ENCODE results near the gene CDH13.

The CDH13 gene

GRCh38 chr16:82628088-82628423 lies 1.3 kb downstream of the CDH13 start:
- no peak for DNase-seq (ENCODE audit: low read depth, low spot score)

GRCh38 chr16:82628711-82629110 lies 1.9 kb downstream of the CDH13 start:
- no peak for DNase-seq (ENCODE audit: low read depth, low spot score)

- no peak for DNase-seq (ENCODE audit: low read depth, low spot score)
Observed at GRCh38 chr16:82629441-82630027, 2.8 kb downstream of the CDH13 start.

- no peak for DNase-seq (ENCODE audit: low read depth, low spot score)
Observed at GRCh38 chr16:82630219-82630618, 3.5 kb downstream of the CDH13 start.

GRCh38 chr16:82630688-82631087 lies 3.9 kb downstream of the CDH13 start:
- no peak for DNase-seq (ENCODE audit: low read depth, low spot score)

GRCh38 chr16:82631701-82632685 lies 5.2 kb downstream of the CDH13 start:
- no peak for DNase-seq (ENCODE audit: low read depth, low spot score)

- DNase-seq (ENCODE audit: low read depth, low spot score) = no peak
Observed at GRCh38 chr16:82633964-82634600, 7.3 kb downstream of the CDH13 start.

GRCh38 chr16:82634955-82635610 lies 8.3 kb downstream of the CDH13 start:
- DNase-seq (ENCODE audit: low read depth, low spot score) = no peak

- DNase-seq (ENCODE audit: low read depth, low spot score) = no peak
Observed at GRCh38 chr16:82636485-82636884, 9.7 kb downstream of the CDH13 start.

- no peak for DNase-seq (ENCODE audit: low read depth, low spot score)
Observed at GRCh38 chr16:82636958-82637357, 10.2 kb downstream of the CDH13 start.

- DNase-seq (ENCODE audit: low read depth, low spot score) = no peak
Observed at GRCh38 chr16:82638095-82638798, 11.5 kb downstream of the CDH13 start.

- DNase-seq (ENCODE audit: low read depth, low spot score) = no peak
Observed at GRCh38 chr16:82639263-82639662, 12.5 kb downstream of the CDH13 start.

GRCh38 chr16:82639666-82640336 lies 13.0 kb downstream of the CDH13 start:
- no peak for DNase-seq (ENCODE audit: low read depth, low spot score)

- DNase-seq (ENCODE audit: low read depth, low spot score) = no peak
Observed at GRCh38 chr16:82641336-82641984, 14.7 kb downstream of the CDH13 start.

GRCh38 chr16:82643136-82643535 lies 16.4 kb downstream of the CDH13 start:
- no peak for DNase-seq (ENCODE audit: low read depth, low spot score)

- no peak for DNase-seq (ENCODE audit: low read depth, low spot score)
Observed at GRCh38 chr16:82643936-82644630, 17.3 kb downstream of the CDH13 start.

GRCh38 chr16:82646504-82646903 lies 19.7 kb downstream of the CDH13 start:
- DNase-seq (ENCODE audit: low read depth, low spot score) = no peak

GRCh38 chr16:82649766-82650165 lies 23.0 kb downstream of the CDH13 start:
- no peak for DNase-seq (ENCODE audit: low read depth, low spot score)

GRCh38 chr16:82650804-82651203 lies 24.0 kb downstream of the CDH13 start:
- DNase-seq (ENCODE audit: low read depth, low spot score) = no peak

Data from brain pericyte (primary cell).